ENCODE results near the gene TRH.
A peak's percentile ranks its signal among the peaks of the same experiment; 100 is the strongest.
"Not testable (repeated sequence)": the region's sequence is repeated elsewhere in the genome, so short reads cannot be mapped to it uniquely, and the experiment has no call there.

The TRH gene

GRCh38 chr3:130013246-130013645 is 38.7 kb downstream of the TRH start:
- not testable (repeated sequence) for DNase-seq

GRCh38 chr3:130014526-130014925 is 40.0 kb downstream of the TRH start:
- no peak for DNase-seq

DNA sequence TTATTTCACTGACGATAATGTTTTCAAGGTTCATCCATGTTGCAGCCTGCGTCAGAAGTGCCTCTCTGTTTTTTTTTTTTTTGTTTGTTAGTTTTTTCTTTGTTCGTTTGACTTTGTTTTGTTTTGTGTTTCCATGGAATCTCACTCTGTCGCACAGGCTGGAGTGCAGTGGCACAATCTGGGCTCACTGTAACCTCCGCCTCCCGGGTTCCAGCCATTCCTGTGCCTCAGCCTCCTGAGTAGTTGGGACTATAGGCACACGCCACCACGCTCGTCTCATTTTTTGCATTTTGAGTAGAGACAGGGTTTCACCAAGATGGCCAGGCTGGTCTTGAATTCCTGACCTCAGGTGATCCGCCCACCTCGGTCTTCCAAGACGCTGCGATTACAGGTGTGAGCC is 43.1 kb downstream of the TRH start:
- DNase-seq, result not testable (repeated sequence)

DNA sequence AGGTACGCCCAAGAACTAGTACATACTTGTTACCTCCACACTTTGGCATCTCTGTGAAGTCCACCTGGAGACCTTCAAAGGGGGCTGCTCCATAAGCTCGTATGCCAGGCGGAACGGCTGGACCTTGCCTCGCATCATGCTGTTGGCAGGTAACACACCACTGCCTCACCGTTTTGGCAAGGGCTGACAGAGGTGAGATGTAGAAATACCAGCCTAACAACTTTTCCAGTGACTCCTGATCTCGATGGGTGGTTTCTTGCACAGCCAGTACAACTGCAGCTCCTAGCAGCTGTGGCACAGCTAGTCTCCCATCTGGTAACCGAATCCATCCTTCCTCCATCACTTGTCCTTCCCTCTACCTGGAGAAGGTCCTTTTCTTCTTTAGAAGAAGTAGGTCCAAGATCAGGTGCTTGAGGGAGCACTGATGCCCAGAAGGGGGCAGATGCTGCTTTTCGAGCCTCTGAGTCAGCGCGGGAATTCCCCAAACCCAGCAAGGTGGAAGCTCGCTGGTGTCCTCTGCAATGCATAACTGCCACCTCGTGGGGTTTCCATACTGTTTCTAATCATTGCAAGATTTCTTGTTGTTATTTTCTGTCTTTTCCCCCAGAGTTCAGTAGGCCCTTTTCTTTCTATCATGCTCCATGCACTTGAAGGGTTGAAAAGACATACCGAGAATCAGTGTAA is 51.8 kb downstream of the TRH start:
- DNase-seq, result peak; percentile 10

DNA sequence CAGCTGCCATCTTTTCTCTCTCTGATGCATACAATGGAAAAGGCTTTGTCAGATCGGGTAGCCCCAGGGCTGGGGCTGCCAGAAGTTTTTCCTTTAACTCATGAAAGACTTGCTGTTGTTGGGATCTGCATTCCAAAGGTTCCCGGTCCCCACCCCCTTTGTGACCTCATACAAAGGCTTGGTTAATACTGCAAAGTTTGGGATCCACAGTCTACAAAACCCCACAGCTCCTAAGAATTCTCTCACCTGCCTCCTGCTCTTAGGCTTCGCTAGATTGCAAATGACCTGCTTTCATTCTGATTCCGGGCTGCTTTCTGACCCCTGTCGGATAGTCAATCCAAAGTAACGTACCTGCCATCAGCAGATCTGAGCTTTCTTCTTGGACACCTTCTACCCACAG is 52.9 kb downstream of the TRH start:
- not testable (repeated sequence) for DNase-seq

All from CD4-positive, alpha-beta T cell treated with Interleukin-4 for 4 hours (primary cell).